ENCODE measurements around the gene OOSP4A. TPM values are rescaled to one million over a fixed set of nuclear protein-coding genes. Genes with fewer than 3 reads are reported as not detected.

Gene OOSP4A
- total RNA-seq, 4 donors from 2014 or later = not detected

DNA sequence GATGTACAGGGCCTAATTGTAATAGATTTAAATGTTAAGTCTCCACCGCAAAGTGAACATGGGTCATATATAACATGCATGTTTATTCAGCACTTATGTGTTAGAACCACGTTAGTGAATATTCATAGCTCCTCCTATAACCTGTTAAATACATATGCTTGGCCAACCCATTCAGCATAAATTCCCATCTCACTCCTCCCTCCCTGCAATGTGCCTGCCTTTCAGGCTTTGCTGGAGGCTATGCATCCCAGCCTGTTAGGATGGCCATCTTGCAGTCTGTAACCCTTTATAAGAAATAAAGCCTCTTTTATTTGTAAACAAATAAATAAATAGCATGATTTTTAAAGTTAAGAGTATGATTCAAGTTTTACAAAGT, 1.7 kb upstream of the OOSP4A start:
- TF ChIP-seq POLR2A (IDR thresholded peaks at IDR 0.05) = no peak
- TF ChIP-seq, protein P1, sequence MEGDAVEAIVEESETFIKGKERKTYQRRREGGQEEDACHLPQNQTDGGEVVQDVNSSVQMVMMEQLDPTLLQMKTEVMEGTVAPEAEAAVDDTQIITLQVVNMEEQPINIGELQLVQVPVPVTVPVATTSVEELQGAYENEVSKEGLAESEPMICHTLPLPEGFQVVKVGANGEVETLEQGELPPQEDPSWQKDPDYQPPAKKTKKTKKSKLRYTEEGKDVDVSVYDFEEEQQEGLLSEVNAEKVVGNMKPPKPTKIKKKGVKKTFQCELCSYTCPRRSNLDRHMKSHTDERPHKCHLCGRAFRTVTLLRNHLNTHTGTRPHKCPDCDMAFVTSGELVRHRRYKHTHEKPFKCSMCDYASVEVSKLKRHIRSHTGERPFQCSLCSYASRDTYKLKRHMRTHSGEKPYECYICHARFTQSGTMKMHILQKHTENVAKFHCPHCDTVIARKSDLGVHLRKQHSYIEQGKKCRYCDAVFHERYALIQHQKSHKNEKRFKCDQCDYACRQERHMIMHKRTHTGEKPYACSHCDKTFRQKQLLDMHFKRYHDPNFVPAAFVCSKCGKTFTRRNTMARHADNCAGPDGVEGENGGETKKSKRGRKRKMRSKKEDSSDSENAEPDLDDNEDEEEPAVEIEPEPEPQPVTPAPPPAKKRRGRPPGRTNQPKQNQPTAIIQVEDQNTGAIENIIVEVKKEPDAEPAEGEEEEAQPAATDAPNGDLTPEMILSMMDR (IDR thresholded peaks at IDR 0.05) = no peak
- Histone ChIP-seq H3K36me3 (no peaks in the 10 kb centered on the region), H3K4me1 (peaks cover 0 to 10% (median 0%) of the 10 kb centered on the region in 4 donors), H3K4me3 (no peak overlapping the region), H3K9me3 (no peaks in the 10 kb centered on the region), H3K27me3 (no peaks in the 10 kb centered on the region), H3K27ac (peak overlapping the region in 2 of 4 donors; percentile 10 to 55)
- no peak for DNase-seq

DNA sequence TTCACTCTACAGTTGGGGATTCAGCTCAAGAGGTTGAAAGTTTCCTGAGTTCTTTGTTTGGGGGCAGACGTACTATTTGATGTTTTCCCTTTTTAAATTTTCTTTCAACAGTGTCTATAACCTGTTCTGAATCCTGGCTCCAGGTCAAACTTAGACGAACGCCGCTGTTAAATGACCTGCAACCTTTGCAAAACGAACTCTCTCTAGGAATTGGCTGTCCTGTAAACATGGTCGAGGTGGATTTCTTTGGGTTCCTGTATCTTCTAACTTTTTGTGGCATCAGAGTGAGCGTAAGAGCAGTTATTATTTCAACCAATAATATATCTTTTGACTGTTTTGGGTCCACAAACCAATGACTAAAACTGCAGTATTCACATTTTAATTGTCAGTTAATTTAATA, 1.6 kb downstream of the OOSP4A start:
- Histone ChIP-seq H3K4me1 (peaks cover 0 to 10% (median 0%) of the 10 kb centered on the region in 4 donors), H3K4me3 (no peak overlapping the region), H3K27me3 (no peaks in the 10 kb centered on the region), H3K9me3 (no peaks in the 10 kb centered on the region), H3K36me3 (no peaks in the 10 kb centered on the region), H3K27ac (no peak overlapping the region)
- no peak for DNase-seq
- TF ChIP-seq, protein P1 (IDR thresholded peaks at IDR 0.05) = no peak
- no peak for TF ChIP-seq POLR2A (IDR thresholded peaks at IDR 0.05)

DNA sequence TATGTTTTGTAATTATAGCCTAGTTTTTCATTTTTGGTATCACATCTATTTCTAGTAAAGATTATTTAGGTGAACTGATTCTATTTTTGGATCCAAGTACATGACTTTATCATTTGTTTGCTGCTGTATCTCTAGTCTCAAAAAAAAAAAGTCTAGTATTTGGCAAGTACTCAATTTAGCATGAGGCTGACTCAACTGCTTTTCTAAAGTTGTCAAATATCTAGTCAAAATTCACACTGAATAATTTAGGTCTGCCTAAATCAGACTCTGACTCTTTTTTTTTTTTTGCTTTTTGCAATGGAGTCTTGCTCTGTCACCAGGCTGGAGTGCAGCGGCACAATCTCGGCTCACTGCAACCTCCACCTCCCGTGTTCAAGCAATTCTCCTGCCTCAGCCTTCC, 2.4 kb downstream of the OOSP4A start:
- peaks cover 0 to 8% (median 0%) of the 10 kb centered on the region in 4 donors for H3K4me1 ChIP-seq
- no peak overlapping the region for H3K27ac ChIP-seq
- no peaks in the 10 kb centered on the region for H3K36me3 ChIP-seq
- TF ChIP-seq, protein P1 (IDR thresholded peaks at IDR 0.05) = no peak
- no peak for TF ChIP-seq POLR2A (IDR thresholded peaks at IDR 0.05)
- no peaks in the 10 kb centered on the region for H3K27me3 ChIP-seq
- H3K9me3 ChIP-seq = no peaks in the 10 kb centered on the region
- H3K4me3 ChIP-seq = no peak overlapping the region
- no peak for DNase-seq

DNA sequence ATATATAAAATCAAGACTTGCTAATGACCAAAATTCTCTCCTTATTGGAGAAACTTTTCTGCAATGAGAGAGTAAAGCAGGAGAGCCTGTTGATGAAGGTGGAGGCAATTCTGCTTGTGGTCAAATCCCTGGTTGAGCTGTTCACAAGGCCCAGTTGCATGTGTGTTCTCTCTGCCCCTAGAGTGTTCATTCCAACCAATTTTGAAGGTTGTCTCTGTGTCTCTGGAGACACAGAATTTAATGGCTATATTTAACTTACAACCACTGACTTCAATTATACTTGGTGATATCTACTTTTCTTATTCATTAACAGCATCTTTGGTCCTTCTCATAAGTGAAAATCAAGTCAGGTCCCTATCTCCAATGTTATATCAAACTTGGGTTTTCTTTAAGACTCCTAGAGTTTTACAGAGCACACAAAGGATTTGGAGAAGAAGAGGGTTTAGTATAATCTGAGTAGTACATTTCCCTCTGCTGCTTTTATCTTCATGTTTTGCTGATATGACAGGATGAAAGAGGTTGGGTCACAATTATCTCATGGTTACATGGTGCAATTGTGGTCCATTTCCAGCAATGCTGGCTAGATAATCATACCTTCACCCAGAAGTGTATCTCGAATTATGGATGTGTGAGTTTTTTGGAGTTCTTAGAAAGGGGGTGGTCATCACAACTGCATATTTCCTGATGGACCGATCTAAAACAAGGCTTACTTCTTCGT, 4.0 kb downstream of the OOSP4A start:
- no peak for TF ChIP-seq POLR2A (IDR thresholded peaks at IDR 0.05)
- TF ChIP-seq, protein P1 (IDR thresholded peaks at IDR 0.05) = no peak
- Histone ChIP-seq H3K4me3 (no peak overlapping the region), H3K27ac (no peak overlapping the region), H3K4me1 (no peaks in the 10 kb centered on the region), H3K36me3 (no peaks in the 10 kb centered on the region), H3K9me3 (no peaks in the 10 kb centered on the region), H3K27me3 (no peaks in the 10 kb centered on the region)
- no peak for DNase-seq

DNA sequence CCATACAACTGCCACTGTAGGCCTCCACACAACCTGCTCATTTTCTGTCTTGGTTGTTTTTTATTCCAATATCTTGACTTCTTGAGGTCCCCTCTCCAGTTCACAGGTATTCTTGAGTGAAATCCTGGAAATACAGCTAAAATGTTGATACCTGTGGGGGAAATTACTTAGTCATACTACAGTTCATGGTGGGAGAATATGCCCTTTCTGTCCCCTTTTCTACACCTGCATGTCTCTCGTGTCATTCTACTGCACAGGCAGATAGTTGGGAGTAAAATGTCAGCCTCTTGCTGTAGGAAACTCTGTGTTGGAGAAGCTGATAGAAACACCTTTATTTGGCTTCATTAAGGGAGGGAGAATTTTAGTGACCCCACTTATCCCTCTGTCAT, 4.6 kb downstream of the OOSP4A start:
- Histone ChIP-seq H3K4me3 (no peak overlapping the region), H3K36me3 (no peaks in the 10 kb centered on the region), H3K4me1 (no peaks in the 10 kb centered on the region), H3K9me3 (no peaks in the 10 kb centered on the region), H3K27me3 (no peaks in the 10 kb centered on the region), H3K27ac (no peak overlapping the region)
- no peak for DNase-seq
- no peak for TF ChIP-seq POLR2A (IDR thresholded peaks at IDR 0.05)
- TF ChIP-seq, protein P1 (IDR thresholded peaks at IDR 0.05) = no peak

Measured in Peyer's patch (tissue), 4 donors.